Urinary bladder (tissue), 4 donors: Measurements from ENCODE around the gene TMCO1. TPM values are rescaled to one million over a fixed set of nuclear protein-coding genes. Genes with fewer than 3 reads are reported as not detected.
"Not testable (repeated sequence)": the region's sequence is repeated elsewhere in the genome, so short reads cannot be mapped to it uniquely, and the experiment has no call there.

Experiments used
- DNase-seq: peaks from one replicate; pipeline ENCODE4 v3.0.0-alpha.2; 2015; ENCODE audit errors: extremely low spot score
- H3K27ac ChIP-seq: one replicate; pipeline ENCODE4 v1.5.1; 2013; ENCODE audit warnings: low read depth, mild to moderate bottlenecking, moderate library complexity
- H3K36me3 ChIP-seq: one replicate; pipeline ENCODE4 v1.6.1; 2013; ENCODE audit warnings: mild to moderate bottlenecking, moderate library complexity; ENCODE audit not compliant: insufficient read depth
- H3K4me1 ChIP-seq: one replicate; pipeline ENCODE4 v1.6.1; 2013; ENCODE audit warnings: mild to moderate bottlenecking, moderate library complexity; ENCODE audit not compliant: insufficient read depth
- H3K4me3 ChIP-seq: one replicate; pipeline ENCODE4 v1.5.1; 2013; ENCODE audit warnings: low read depth, low read length
- WGBS: extraction: QIAGEN DNeasy Blood & Tissue Kit; methylation state at CpG from one replicate; pipeline ENCODE4 v1.1.7; 2013; 5-methylcytosine and 5-hydroxymethylcytosine counted together
- polyA plus RNA-seq: library from polyadenylated mRNA; stranded (reverse); fragments of 200-250 nt; gene quantifications from one replicate; pipeline ENCODE4 v1.2.3, GENCODE V29; 2013
- total RNA-seq: library from RNA; depleted of rRNA; stranded (reverse); fragments of >200 nt; gene quantifications from one replicate; pipeline ENCODE4 v1.2.3, GENCODE V29; 2014
- donor health status: healthy with polysubstance abuse.
- donor health status: healthy.

The TMCO1 gene
- total and polyA plus RNA-seq, 2 donors = 78.3 to 84.8 TPM

GRCh38 chr1:165695031-165695430, 73.6 kb downstream of the TMCO1 start:
- Histone ChIP-seq H3K4me3 (no peak overlapping the region), H3K27ac (no peak overlapping the region), H3K4me1 (no peaks in the 10 kb centered on the region), H3K36me3 (no peaks in the 10 kb centered on the region)
- DNase-seq = no peak
- WGBS = 63% methylated on average over 7 of the region's 7 CpGs

GRCh38 chr1:165688046-165688445, 80.6 kb downstream of the TMCO1 start:
- H3K4me3 ChIP-seq = no peak overlapping the region
- H3K27ac ChIP-seq = no peak overlapping the region
- H3K36me3 ChIP-seq = no peaks in the 10 kb centered on the region
- 97% methylated on average over 5 of the region's 5 CpGs for WGBS
- DNase-seq = no peak
- no peaks in the 10 kb centered on the region for H3K4me1 ChIP-seq

GRCh38 chr1:165686971-165687433, 81.7 kb downstream of the TMCO1 start:
- WGBS = 91% methylated on average over 2 of the region's 2 CpGs

GRCh38 chr1:165686121-165686970, 82.3 kb downstream of the TMCO1 start:
- no peaks in the 10 kb centered on the region for H3K4me1 ChIP-seq
- peaks cover 2% of the 10 kb centered on the region for H3K36me3 ChIP-seq
- H3K4me3 ChIP-seq = no peak overlapping the region
- WGBS = 87% methylated on average over 6 of the region's 6 CpGs
- no peak overlapping the region for H3K27ac ChIP-seq
- no peak for DNase-seq

More at GRCh38 chr1:165686971-165687433, 81.7 kb downstream of the TMCO1 start:
- no peak for DNase-seq
- no peaks in the 10 kb centered on the region for H3K36me3 ChIP-seq
- no peaks in the 10 kb centered on the region for H3K4me1 ChIP-seq
- no peak overlapping the region for H3K4me3 ChIP-seq
- H3K27ac ChIP-seq = no peak overlapping the region

GRCh38 chr1:165683848-165684485, 84.7 kb downstream of the TMCO1 start:
- no peak for DNase-seq
- WGBS = 2% methylated on average over 1 of the region's 1 CpG
- Histone ChIP-seq H3K27ac (no peak overlapping the region), H3K4me3 (no peak overlapping the region), H3K36me3 (peaks cover 2% of the 10 kb centered on the region), H3K4me1 (no peaks in the 10 kb centered on the region)

- H3K27ac ChIP-seq, DNase-seq, H3K4me1 ChIP-seq, H3K4me3 ChIP-seq, H3K36me3 ChIP-seq: not testable (repeated sequence)
- 93% methylated on average over 4 of the region's 4 CpGs for WGBS
These were observed 87.9 kb downstream of the TMCO1 start for GRCh38 chr1:165680773-165681172.

GRCh38 chr1:165680303-165680702, 88.4 kb downstream of the TMCO1 start:
- Histone ChIP-seq H3K27ac (no peak overlapping the region), H3K4me1 (no peaks in the 10 kb centered on the region), H3K36me3 (peaks cover 4% of the 10 kb centered on the region), H3K4me3 (no peak overlapping the region)
- whole genome bisulfite sequencing = 97% methylated on average over 2 of the region's 2 CpGs
- no peak for DNase-seq

- peaks cover 4% of the 10 kb centered on the region for H3K36me3 ChIP-seq
- WGBS = 48% methylated on average over 1 of the region's 1 CpG
- no peak overlapping the region for H3K4me3 ChIP-seq
- no peak overlapping the region for H3K27ac ChIP-seq
- H3K4me1 ChIP-seq = no peaks in the 10 kb centered on the region
- DNase-seq = no peak
These were observed 89.2 kb downstream of the TMCO1 start for GRCh38 chr1:165679282-165680036.

- Histone ChIP-seq H3K4me3 (no peak overlapping the region), H3K36me3 (peaks cover 4% of the 10 kb centered on the region)
- WGBS = 18% methylated on average over 2 of the region's 2 CpGs
These were observed 90.2 kb downstream of the TMCO1 start for GRCh38 chr1:165678509-165678908.

More at GRCh38 chr1:165678509-165678908, 90.2 kb downstream of the TMCO1 start:
- DNase-seq = no peak
- Histone ChIP-seq H3K27ac (no peak overlapping the region), H3K4me1 (no peaks in the 10 kb centered on the region)

Other genes with a start within 250 kb of the TMCO1 start
- gene LRRC52, start 224.9 kb downstream of the TMCO1 start, total RNA-seq = not detected
- not detected for gene LRRC52, start 224.9 kb downstream of the TMCO1 start, polyA plus RNA-seq
- gene MGST3, start 137.6 kb downstream of the TMCO1 start, total RNA-seq = 166 TPM
- 208 TPM for gene MGST3, start 137.6 kb downstream of the TMCO1 start, polyA plus RNA-seq
- gene ALDH9A1, start 70.3 kb downstream of the TMCO1 start, total RNA-seq = 74.1 TPM
- gene ALDH9A1, start 70.3 kb downstream of the TMCO1 start, polyA plus RNA-seq = 74.5 TPM
- gene UCK2, start 58.7 kb upstream of the TMCO1 start, total RNA-seq = 19.8 TPM
- gene UCK2, start 58.7 kb upstream of the TMCO1 start, polyA plus RNA-seq = 17.7 TPM